Uterus (tissue), 2 donors: ENCODE measurements around the gene IGF2BP1.

Experiments
- POLR2A ChIP-seq, 2 donors: fragments of 450-650 bp; IDR thresholded peaks; one replicate each; pipeline ENCODE4 v1.6.1; 2016; ENCODE audit warnings: antibody characterized with exemption in 2 of 2, mild to moderate bottlenecking in 1 of 2, moderate library complexity in 1 of 2
- TF ChIP-seq, protein P1 (sequence below), 4 experiments: fragments of 200-600 bp in 2 of 4; fragments of 450-650 bp in 2 of 4; sonication (generic) in 2 of 4; IDR thresholded peaks; one replicate each; pipeline ENCODE4 v1.5.1; 2016 to 2019; ENCODE audit warnings: antibody characterized with exemption in 4 of 4, mild to moderate bottlenecking in 2 of 4, moderate library complexity in 1 of 4

DNA sequence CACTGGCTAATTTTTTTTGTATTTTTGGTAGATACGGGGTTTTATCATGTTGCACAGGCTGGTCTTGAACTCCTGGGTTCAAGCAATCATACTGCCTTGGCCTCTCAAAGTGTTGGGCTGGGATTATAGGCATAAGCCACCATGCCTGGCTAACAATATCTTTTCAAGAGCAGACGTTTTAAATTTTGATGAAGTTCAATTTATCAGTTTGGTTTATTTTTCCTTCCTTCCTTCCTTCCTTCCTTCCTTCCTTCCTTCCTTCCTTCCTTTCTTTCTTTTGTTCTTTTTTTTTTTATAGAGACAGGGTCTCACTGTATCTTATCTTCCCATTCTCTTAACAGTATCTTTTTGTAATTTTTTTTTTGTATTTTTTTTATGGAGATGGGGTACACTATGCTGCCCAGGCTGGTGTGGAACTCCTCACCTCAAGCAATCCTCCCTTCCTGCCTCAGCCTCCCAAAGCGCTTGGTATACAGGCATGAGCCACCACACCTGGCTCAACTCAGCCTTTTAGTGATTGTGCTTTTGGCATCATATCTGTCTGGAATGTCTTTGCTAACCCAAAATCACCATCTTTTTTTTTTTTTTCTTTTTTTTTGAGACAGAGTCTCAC lies 15.2 kb upstream of the IGF2BP1 start:
- TF ChIP-seq, protein P1, sequence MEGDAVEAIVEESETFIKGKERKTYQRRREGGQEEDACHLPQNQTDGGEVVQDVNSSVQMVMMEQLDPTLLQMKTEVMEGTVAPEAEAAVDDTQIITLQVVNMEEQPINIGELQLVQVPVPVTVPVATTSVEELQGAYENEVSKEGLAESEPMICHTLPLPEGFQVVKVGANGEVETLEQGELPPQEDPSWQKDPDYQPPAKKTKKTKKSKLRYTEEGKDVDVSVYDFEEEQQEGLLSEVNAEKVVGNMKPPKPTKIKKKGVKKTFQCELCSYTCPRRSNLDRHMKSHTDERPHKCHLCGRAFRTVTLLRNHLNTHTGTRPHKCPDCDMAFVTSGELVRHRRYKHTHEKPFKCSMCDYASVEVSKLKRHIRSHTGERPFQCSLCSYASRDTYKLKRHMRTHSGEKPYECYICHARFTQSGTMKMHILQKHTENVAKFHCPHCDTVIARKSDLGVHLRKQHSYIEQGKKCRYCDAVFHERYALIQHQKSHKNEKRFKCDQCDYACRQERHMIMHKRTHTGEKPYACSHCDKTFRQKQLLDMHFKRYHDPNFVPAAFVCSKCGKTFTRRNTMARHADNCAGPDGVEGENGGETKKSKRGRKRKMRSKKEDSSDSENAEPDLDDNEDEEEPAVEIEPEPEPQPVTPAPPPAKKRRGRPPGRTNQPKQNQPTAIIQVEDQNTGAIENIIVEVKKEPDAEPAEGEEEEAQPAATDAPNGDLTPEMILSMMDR (IDR thresholded peaks at IDR 0.05) = no peak
- no peak for TF ChIP-seq POLR2A (IDR thresholded peaks at IDR 0.05)
